Adrenal gland (tissue), 12 donors: ENCODE data around the gene SDK1. TPM values are rescaled to one million over a fixed set of nuclear protein-coding genes. Genes with fewer than 3 reads are reported as not detected.

Experiments
- DNase-seq, 7 donors: peaks; one replicate each; pipeline ENCODE4 v3.0.0-alpha.2; 2019 to 2020
- H3K27ac ChIP-seq, 5 donors: fragments of 200-600 bp; sonication (generic) in 4 of 5; 1 replicate in 3 of 5; 2 replicates in 2 of 5; pipeline versions ENCODE4 v1.5.1 to v1.8.0; 2016 to 2020; ENCODE audit warnings: mild to moderate bottlenecking in 1 of 5
- H3K27me3 ChIP-seq: fragments of 200-600 bp; 2 replicates; pipeline ENCODE4 v1.8.0; 2021
- H3K36me3 ChIP-seq, 2 donors: fragments of 200-600 bp; replicated peaks in 1 of 2; 1 replicate in 1 of 2; 2 replicates in 1 of 2; pipeline versions ENCODE4 v1.5.1 to v1.8.0; 2018 to 2022
- H3K4me1 ChIP-seq, 2 donors: fragments of 200-600 bp; replicated peaks in 1 of 2; 1 replicate in 1 of 2; 2 replicates in 1 of 2; pipeline versions ENCODE4 v1.5.1 to v1.8.0; 2018 to 2021
- H3K4me3 ChIP-seq, 4 donors: fragments of 200-600 bp; sonication (generic) in 3 of 4; one replicate each; pipeline ENCODE4 v1.5.1; 2016 to 2018
- H3K9me3 ChIP-seq, 3 donors: fragments of 200-600 bp; sonication (generic) in 1 of 3; replicated peaks in 1 of 3; 1 replicate in 2 of 3; 2 replicates in 1 of 3; pipeline versions ENCODE4 v1.5.1 to v1.8.0; 2016 to 2021
- CTCF ChIP-seq, 6 experiments: fragments of 450-650 bp in 4 of 6; fragments of 200-600 bp in 2 of 6; sonication (generic) in 1 of 6; IDR thresholded peaks; 1 replicate in 5 of 6; 2 replicates in 1 of 6; pipeline versions ENCODE4 v1.5.1 to v1.8.0; 2016 to 2021; ENCODE audit warnings: antibody characterized with exemption in 6 of 6, mild to moderate bottlenecking in 2 of 6, moderate library complexity in 1 of 6
- POLR2A ChIP-seq, 2 donors: fragments of 450-650 bp; IDR thresholded peaks; one replicate each; pipeline ENCODE4 v1.6.1; 2017; ENCODE audit warnings: antibody characterized with exemption in 2 of 2, mild to moderate bottlenecking in 2 of 2, moderate library complexity in 1 of 2
- WGBS, 4 donors: extraction: QIAGEN DNeasy Blood & Tissue Kit in 2 of 4; methylation state at CpG; one replicate each; pipeline versions ENCODE4 v1.1.5 to v1.1.7; 2013 to 2017; 5-methylcytosine and 5-hydroxymethylcytosine counted together
- intact Hi-C, 2 donors: fragments of 100-400 bp; cut with DNase I; formaldehyde crosslinking; loops; one replicate each; pipeline versions ENCODE4 v1.14.1 to v1.15.0; 2022 to 2023
- polyA plus RNA-seq, 3 donors: library from polyadenylated mRNA; stranded (reverse); fragments of 200-250 nt in 2 of 3; fragments of 350-450 nt in 1 of 3; fragmentation: Illumina TruSeq in 1 of 3; extraction: RNeasy Lipid Tissue Mini Kit (QIAGEN cat#74804) in 1 of 3; gene quantifications; one replicate each; pipeline ENCODE4 v1.2.3, GENCODE V29; 2013 to 2014
- total RNA-seq, 9 donors: library from RNA; depleted of rRNA in 4 of 9; stranded (reverse); fragments of >200 nt in 4 of 9; fragments of 120-200 nt in 1 of 9; fragmentation: NEBNext Ultra II Directional in 1 of 9; extraction: Animal tissue kit (Norgen Biotek cat#: 25700) in 1 of 9; gene quantifications; one replicate each; pipeline versions ENCODE4 v1.1.0 to v1.2.4, GENCODE V29; 2013 to 2023
- donor health status: healthy with polysubstance abuse.
- donor health status: Bipolar disorder and iron deficiency.
- donor health status: DM: yes; HTN: yes; CAD: no.
- donor health status: DM: no; HTN: no; CAD: no.
- donor health status: DM: no; HTN: no; CAD: no.
- donor health status: DM: yes; HTN: yes; CAD: no.

Gene SDK1
- total and polyA plus RNA-seq, 12 donors = 0.50 to 3.6 (median 1.5) TPM

GRCh38 chr7:3527496-3528124 lies 226.6 kb downstream of the SDK1 start:
- WGBS, 4 donors = 89 to 97% (median 95%) methylated on average over 2 of the region's 2 CpGs

GRCh38 chr7:3533040-3533439 lies 232.0 kb downstream of the SDK1 start:
- H3K27me3 ChIP-seq = no peaks in the 10 kb centered on the region
- 13 to 46% (median 41%) methylated on average over 1 of the region's 1 CpG for WGBS, 4 donors
- no peak overlapping the region for H3K4me3 ChIP-seq
- TF ChIP-seq POLR2A (IDR thresholded peaks at IDR 0.05) (no peak), CTCF (IDR thresholded peaks at IDR 0.05) (no peak)
- DNase-seq = no peak
- no peaks in the 10 kb centered on the region for H3K36me3 ChIP-seq
- intact Hi-C loops = no loop called here
- H3K4me1 ChIP-seq = no peaks in the 10 kb centered on the region
- no peak overlapping the region for H3K27ac ChIP-seq
- H3K9me3 ChIP-seq = no peaks in the 10 kb centered on the region

More at GRCh38 chr7:3527496-3528124, 226.6 kb downstream of the SDK1 start:
- Histone ChIP-seq H3K27ac (no peak overlapping the region), H3K9me3 (no peaks in the 10 kb centered on the region), H3K4me1 (no peaks in the 10 kb centered on the region), H3K27me3 (no peaks in the 10 kb centered on the region), H3K4me3 (no peak overlapping the region), H3K36me3 (no peaks in the 10 kb centered on the region)
- no peak for DNase-seq
- intact Hi-C loops = no loop called here
- TF ChIP-seq CTCF (IDR thresholded peaks at IDR 0.05) (no peak), POLR2A (IDR thresholded peaks at IDR 0.05) (no peak)

DNA sequence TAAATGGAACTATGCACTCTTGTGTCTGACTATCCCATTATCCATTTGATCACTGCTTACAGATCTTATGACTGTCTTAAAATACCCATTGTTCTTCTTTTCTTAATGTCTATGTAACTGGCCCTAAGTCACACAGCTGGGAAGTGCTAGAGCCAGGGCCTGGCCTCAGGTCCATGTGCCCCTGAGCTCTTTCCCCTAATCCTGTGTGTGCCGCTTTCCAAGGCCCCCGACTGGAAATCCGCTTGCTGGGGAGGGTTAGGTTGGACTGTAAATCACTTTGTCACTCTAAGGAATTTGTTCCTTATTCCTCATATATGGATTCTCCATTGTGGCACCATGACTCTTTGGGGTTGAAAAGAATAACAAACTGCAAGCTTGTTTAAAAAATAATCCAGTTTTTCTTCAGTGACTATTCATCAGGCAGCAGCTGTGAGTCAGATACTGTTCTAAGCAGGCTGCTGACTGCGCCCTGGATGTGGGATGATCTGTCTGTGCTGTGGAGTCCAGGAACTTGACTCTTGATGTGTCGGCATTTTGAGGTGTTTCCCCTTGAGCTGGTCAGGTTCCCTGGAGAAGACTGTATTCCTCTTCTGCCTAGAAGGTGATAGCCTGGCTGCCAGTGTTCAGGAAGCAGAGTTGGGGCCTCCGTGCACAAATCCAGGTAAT lies 236.3 kb downstream of the SDK1 start:
- H3K27ac ChIP-seq = no peak overlapping the region
- 57 to 73% (median 67%) methylated on average over 6 of the region's 6 CpGs for WGBS, 4 donors
- no peaks in the 10 kb centered on the region for H3K27me3 ChIP-seq
- no peaks in the 10 kb centered on the region for H3K9me3 ChIP-seq
- TF ChIP-seq CTCF (IDR thresholded peaks at IDR 0.05) (no peak), POLR2A (IDR thresholded peaks at IDR 0.05) (no peak)
- no peak for DNase-seq
- H3K4me3 ChIP-seq = no peak overlapping the region
- intact Hi-C loops = no loop called here
- no peaks in the 10 kb centered on the region for H3K4me1 ChIP-seq
- H3K36me3 ChIP-seq = no peaks in the 10 kb centered on the region

GRCh38 chr7:3538041-3538440 lies 237.0 kb downstream of the SDK1 start:
- no peaks in the 10 kb centered on the region for H3K9me3 ChIP-seq
- no peaks in the 10 kb centered on the region for H3K36me3 ChIP-seq
- TF ChIP-seq POLR2A (IDR thresholded peaks at IDR 0.05) (no peak), CTCF (IDR thresholded peaks at IDR 0.05) (no peak)
- no peaks in the 10 kb centered on the region for H3K4me1 ChIP-seq
- H3K27me3 ChIP-seq = no peaks in the 10 kb centered on the region
- no peak for DNase-seq
- intact Hi-C loops = no loop called here
- 86 to 90% (median 89%) methylated on average over 3 of the region's 3 CpGs for WGBS, 4 donors
- no peak overlapping the region for H3K27ac ChIP-seq
- H3K4me3 ChIP-seq = no peak overlapping the region
